Choroid plexus epithelial cell (primary cell): ENCODE data around the gene AHSG.
"Not testable (repeated sequence)": the region's sequence is repeated elsewhere in the genome, so short reads cannot be mapped to it uniquely, and the experiment has no call there.

Experiments
- DNase-seq: peaks from one replicate; pipeline ENCODE4 v3.0.0-alpha.2; 2010; ENCODE audit warnings: low read depth
- H3K4me3 ChIP-seq: 2 replicates; pipeline ENCODE4 v1.5.1; 2011; ENCODE audit warnings: low read depth, mild to moderate bottlenecking, control low read depth, low read length, moderate library complexity
- TF ChIP-seq, protein P1 (sequence below): conservative IDR thresholded peaks from 2 replicates; pipeline ENCODE4 v1.5.1; 2011; ENCODE audit warnings: low read depth, mild to moderate bottlenecking, control low read depth, inconsistent platforms, low read length, moderate library complexity

AHSG gene

DNA sequence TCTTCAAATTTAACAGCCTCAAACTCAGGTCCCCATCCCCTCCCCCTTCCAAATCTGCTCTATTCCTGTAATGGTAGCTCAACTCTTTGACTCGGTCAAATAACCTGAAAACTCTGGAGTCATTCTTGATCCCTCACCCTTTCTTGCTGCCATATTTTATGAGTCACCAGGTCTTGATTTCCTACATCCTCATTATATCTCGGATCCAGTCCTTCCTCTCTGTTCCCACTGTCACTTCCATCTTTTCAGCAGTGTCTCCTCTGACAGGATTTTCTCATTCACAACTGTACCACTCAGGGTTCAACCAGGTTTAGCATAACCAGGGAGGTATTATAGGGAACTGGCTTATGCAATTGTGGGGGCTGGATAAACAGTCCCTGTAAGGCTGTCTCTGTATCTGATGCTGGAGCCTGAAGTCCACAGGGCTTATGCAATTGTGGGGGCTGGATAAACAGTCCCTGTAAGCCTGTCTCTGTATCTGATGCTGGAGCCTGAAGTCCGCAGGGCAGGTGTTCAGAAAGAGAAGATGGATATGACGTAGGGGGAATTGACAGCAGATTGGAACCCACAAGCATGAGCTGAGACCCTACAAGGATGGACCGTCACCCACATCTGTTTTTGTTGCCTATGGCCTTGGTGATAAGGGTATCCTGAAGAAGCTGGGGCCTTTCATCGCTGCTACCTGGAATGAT is 18.2 kb downstream of the AHSG start:
- DNase-seq, result no peak
- TF ChIP-seq, protein P1, sequence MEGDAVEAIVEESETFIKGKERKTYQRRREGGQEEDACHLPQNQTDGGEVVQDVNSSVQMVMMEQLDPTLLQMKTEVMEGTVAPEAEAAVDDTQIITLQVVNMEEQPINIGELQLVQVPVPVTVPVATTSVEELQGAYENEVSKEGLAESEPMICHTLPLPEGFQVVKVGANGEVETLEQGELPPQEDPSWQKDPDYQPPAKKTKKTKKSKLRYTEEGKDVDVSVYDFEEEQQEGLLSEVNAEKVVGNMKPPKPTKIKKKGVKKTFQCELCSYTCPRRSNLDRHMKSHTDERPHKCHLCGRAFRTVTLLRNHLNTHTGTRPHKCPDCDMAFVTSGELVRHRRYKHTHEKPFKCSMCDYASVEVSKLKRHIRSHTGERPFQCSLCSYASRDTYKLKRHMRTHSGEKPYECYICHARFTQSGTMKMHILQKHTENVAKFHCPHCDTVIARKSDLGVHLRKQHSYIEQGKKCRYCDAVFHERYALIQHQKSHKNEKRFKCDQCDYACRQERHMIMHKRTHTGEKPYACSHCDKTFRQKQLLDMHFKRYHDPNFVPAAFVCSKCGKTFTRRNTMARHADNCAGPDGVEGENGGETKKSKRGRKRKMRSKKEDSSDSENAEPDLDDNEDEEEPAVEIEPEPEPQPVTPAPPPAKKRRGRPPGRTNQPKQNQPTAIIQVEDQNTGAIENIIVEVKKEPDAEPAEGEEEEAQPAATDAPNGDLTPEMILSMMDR, result no peak
- no peak overlapping the region for H3K4me3 ChIP-seq

DNA sequence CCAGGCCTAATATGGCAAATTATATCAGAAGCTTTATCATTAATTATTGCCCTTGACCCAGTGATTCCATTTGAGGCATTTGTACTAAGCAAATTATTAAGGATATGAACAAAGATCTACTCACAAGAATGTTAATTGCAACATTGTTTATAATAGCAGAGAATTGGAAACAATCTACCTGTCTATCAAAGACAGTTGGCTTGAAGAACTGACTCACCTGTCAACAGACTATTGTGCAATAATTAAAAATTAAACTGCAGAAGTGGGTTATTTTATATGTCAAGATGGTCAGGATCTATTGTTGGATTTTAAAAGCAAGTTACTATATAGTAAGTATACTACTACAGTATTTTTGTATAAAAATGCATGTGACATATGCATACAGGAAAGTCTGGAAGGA is 20.6 kb downstream of the AHSG start:
- TF ChIP-seq, protein P1, result no peak
- no peak overlapping the region for H3K4me3 ChIP-seq
- DNase-seq, result no peak

DNA sequence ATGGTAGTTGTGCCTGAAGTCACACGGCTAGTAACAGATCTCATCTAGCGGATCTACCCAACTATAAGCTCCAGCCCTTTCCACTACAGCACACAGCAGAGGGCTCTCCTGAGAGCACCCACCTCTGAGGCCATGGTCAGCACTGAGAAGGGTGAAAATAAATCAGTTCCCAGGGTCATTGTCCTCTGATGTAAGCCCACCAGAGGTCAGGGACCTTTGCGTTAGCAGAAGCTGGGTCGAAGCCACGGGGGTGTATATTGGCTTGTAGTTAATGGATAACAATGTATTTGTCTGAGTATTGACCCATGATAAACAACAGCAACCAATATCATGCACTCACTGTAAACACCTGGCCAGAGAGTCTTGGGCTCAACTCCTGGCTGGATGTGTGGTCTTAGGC is 21.3 kb downstream of the AHSG start:
- not testable (repeated sequence) for H3K4me3 ChIP-seq, DNase-seq

DNA sequence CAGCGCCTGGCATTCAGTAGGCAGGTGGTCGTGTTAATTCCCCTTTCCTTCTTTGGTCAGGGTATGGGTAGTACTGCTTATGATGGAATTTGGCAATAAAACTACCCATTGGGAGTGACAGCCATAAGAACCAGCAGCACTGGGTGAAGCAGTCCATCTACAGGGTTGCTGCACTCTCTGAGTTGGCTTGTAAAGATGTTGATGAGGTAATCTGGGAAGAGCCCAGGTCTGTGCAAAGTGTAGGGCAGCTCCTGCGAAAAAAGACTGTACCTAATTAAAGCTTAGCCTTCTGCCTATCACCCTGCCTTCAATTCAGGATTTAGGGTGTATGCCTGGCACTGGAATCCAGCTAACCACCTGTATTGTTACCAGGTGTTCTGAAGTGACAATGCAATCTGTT is 22.7 kb downstream of the AHSG start:
- no peak for DNase-seq
- TF ChIP-seq, protein P1, result no peak

DNA sequence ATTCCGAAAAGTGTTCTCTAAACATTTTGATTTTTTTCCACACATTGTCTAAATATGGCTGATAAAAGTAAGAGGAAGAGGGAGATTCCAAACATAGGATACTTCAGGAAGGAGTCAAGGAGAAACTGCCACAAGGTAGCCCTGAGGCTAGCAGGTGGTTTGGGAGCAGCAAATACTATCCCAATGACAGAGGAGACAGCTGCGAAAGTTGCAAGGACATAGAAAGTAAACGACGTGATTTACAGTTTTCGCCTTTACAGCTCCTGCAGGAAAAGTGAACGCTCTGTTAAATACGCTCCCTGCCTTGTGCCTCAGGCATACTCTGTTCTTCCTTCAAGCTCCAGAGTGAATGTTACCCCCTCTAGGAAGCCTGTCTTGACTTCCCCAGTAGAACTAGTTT is 23.7 kb downstream of the AHSG start:
- no peak overlapping the region for H3K4me3 ChIP-seq
- TF ChIP-seq, protein P1, result no peak
- no peak for DNase-seq

More for the DNA sequence above, 22.7 kb downstream of the AHSG start:
- no peak overlapping the region for H3K4me3 ChIP-seq

DNA sequence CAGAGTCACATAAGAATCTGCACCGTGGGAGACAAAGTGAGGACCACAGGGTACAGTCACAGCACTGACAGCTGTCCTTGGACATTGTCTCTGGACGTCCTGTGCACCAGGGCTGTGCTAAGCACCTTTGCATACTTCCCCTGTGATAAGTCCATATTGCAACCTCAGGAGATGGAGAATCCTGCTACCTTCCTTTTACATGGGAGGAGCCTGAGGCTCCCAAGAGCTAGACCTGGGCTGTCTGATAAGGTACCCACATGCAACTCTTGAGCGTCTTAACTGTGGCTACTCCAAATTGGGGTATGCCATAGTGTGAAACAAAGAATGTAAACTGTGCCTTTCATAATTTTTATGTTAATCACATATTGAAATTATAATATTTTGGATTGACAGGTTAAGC is 24.8 kb downstream of the AHSG start:
- DNase-seq, result no peak
- no peak overlapping the region for H3K4me3 ChIP-seq
- TF ChIP-seq, protein P1, result no peak

DNA sequence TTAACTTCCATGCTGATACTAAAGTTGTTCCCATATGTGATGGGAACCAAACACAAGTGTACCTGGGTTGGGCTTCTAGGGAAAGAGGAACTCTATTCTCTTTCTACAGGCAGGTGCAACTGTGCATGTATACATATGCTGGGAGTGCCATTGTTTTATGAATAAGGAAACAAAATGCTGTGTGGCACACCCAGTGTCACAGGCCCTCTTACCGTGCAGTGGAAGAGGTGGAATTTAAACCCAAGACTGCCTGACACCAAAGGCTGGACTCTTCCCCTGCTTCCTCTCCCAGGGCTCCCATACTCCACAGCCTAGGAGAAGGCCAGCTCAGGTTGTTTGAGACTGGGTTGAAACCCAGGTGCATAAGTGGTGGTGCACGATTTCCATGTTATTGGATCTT is 25.4 kb downstream of the AHSG start:
- DNase-seq, result no peak
- no peak overlapping the region for H3K4me3 ChIP-seq
- TF ChIP-seq, protein P1, result no peak
